DMS153 treated with DMSO at 0.1 percent for 48 hours (cell line): ENCODE results near the gene RPLP1.

ENCODE experiments used
- DNase-seq: peaks from one replicate; lab custom pipeline; 2025; ENCODE audit not compliant: unreplicated experiment; lab: John Stamatoyannopoulos, UW

RPLP1 gene

GRCh38 chr15:69468241-69469121 is 15.9 kb downstream of the RPLP1 start:
- peak; percentile 80 for DNase-seq

- DNase-seq: no peak
Measured at GRCh38 chr15:69469467-69470201, 17.0 kb downstream of the RPLP1 start.

GRCh38 chr15:69472046-69472445 is 19.4 kb downstream of the RPLP1 start:
- no peak for DNase-seq

GRCh38 chr15:69472562-69472961 is 19.9 kb downstream of the RPLP1 start:
- no peak for DNase-seq

- no peak for DNase-seq
Measured at GRCh38 chr15:69474291-69474690, 21.7 kb downstream of the RPLP1 start.

GRCh38 chr15:69474846-69475455 is 22.3 kb downstream of the RPLP1 start:
- no peak for DNase-seq

- peak; percentile 44 for DNase-seq
Measured at GRCh38 chr15:69475769-69476358, 23.2 kb downstream of the RPLP1 start.

GRCh38 chr15:69476704-69477473 is 24.3 kb downstream of the RPLP1 start:
- no peak for DNase-seq

- peak; percentile 20 for DNase-seq
Measured at GRCh38 chr15:69478259-69478781, 25.7 kb downstream of the RPLP1 start.

- no peak for DNase-seq
Measured at GRCh38 chr15:69479081-69479480, 26.5 kb downstream of the RPLP1 start.

- DNase-seq: no peak
Measured at GRCh38 chr15:69479971-69480370, 27.4 kb downstream of the RPLP1 start.

GRCh38 chr15:69480932-69481331 is 28.3 kb downstream of the RPLP1 start:
- no peak for DNase-seq

- peak; percentile 6 for DNase-seq
Measured at GRCh38 chr15:69482686-69483256, 30.2 kb downstream of the RPLP1 start.

- no peak for DNase-seq
Measured at GRCh38 chr15:69484837-69485236, 32.2 kb downstream of the RPLP1 start.

- no peak for DNase-seq
Measured at GRCh38 chr15:69486481-69487110, 34.0 kb downstream of the RPLP1 start.

GRCh38 chr15:69489073-69489571 is 36.5 kb downstream of the RPLP1 start:
- no peak for DNase-seq

GRCh38 chr15:69490356-69491037 is 37.9 kb downstream of the RPLP1 start:
- DNase-seq: no peak

- DNase-seq: no peak
Measured at GRCh38 chr15:69491038-69491505, 38.5 kb downstream of the RPLP1 start.

GRCh38 chr15:69493406-69493805 is 40.8 kb downstream of the RPLP1 start:
- DNase-seq: no peak
